Stomach (tissue), 4 donors: Measurements from ENCODE around the gene CTNND2.

Source experiments
- POLR2AphosphoS5 ChIP-seq, 3 donors: sonication (generic); formaldehyde crosslinking; IDR thresholded peaks; one replicate each; pipeline ENCODE4 v1.6.1; 2016; ENCODE audit warnings: antibody characterized with exemption in 3 of 3
- TF ChIP-seq, protein P1 (sequence below), 7 experiments: fragments of 450-650 bp in 4 of 7; fragments of 200-600 bp in 3 of 7; sonication (generic) in 3 of 7; IDR thresholded peaks; one replicate each; pipeline ENCODE4 v1.5.1; 2016 to 2019; ENCODE audit warnings: antibody characterized with exemption in 7 of 7, control low read depth in 2 of 7, mild to moderate bottlenecking in 1 of 7

DNA sequence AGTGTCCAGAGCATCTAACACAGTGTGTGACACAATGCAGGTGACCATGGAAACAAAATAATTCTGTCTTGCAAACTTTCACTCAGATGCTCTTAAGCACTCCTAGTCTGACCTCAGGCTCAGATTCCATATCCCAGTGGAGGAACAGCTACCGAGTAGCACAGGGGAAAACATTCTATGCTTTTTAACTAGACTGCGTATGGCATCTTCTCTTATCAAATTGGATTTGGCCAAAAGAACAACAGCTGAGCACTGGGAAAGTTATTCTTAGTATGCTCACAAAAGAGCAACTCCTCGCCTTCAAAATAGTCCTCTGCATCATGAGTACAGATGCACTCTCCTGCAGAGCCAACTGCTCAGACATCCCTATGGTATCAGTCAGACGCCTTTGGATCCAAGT lies 615.0 kb downstream of the CTNND2 start:
- TF ChIP-seq, protein P1, sequence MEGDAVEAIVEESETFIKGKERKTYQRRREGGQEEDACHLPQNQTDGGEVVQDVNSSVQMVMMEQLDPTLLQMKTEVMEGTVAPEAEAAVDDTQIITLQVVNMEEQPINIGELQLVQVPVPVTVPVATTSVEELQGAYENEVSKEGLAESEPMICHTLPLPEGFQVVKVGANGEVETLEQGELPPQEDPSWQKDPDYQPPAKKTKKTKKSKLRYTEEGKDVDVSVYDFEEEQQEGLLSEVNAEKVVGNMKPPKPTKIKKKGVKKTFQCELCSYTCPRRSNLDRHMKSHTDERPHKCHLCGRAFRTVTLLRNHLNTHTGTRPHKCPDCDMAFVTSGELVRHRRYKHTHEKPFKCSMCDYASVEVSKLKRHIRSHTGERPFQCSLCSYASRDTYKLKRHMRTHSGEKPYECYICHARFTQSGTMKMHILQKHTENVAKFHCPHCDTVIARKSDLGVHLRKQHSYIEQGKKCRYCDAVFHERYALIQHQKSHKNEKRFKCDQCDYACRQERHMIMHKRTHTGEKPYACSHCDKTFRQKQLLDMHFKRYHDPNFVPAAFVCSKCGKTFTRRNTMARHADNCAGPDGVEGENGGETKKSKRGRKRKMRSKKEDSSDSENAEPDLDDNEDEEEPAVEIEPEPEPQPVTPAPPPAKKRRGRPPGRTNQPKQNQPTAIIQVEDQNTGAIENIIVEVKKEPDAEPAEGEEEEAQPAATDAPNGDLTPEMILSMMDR (IDR thresholded peaks at IDR 0.05) = no peak
- TF ChIP-seq POLR2AphosphoS5 (IDR thresholded peaks at IDR 0.05) = no peak
